Mesodermal cell (in vitro differentiated cells): ENCODE results near the gene ITPR1.
"Not testable (repeated sequence)": the region's sequence is repeated elsewhere in the genome, so short reads cannot be mapped to it uniquely, and the experiment has no call there.

ENCODE experiments used
- H3K27ac ChIP-seq: 2 replicates; pipeline ENCODE4 v1.7.0; 2013; ENCODE audit warnings: mild to moderate bottlenecking, low read depth, low read length, moderate library complexity; ENCODE audit not compliant: severe bottlenecking
- H3K36me3 ChIP-seq: 2 replicates; pipeline ENCODE4 v1.7.1; 2013; ENCODE audit warnings: mild to moderate bottlenecking, low read length, moderate library complexity; ENCODE audit not compliant: control insufficient read depth, insufficient read depth
- H3K4me1 ChIP-seq: one replicate; pipeline ENCODE4 v1.7.1; 2013; ENCODE audit warnings: mild to moderate bottlenecking, low read length; ENCODE audit not compliant: insufficient read depth, control insufficient read depth, poor library complexity, severe bottlenecking
- H3K4me3 ChIP-seq: 2 replicates; pipeline ENCODE4 v1.7.0; 2013; ENCODE audit warnings: low read length, control low read depth, mild to moderate bottlenecking; ENCODE audit not compliant: insufficient read depth, poor library complexity, severe bottlenecking; ENCODE audit errors: extremely low read depth
- H3K9me3 ChIP-seq: 2 replicates; pipeline ENCODE4 v1.7.1; 2013; ENCODE audit warnings: mild to moderate bottlenecking, low read length, moderate library complexity; ENCODE audit not compliant: control insufficient read depth
- WGBS, 2 experiments: methylation state at CpG; one replicate each; pipeline ENCODE4 v1.1.5; 2013; ENCODE audit warnings: missing lambda C conversion rate in 2 of 2; ENCODE audit not compliant: insufficient coverage in 2 of 2; 5-methylcytosine and 5-hydroxymethylcytosine counted together

Gene ITPR1

DNA sequence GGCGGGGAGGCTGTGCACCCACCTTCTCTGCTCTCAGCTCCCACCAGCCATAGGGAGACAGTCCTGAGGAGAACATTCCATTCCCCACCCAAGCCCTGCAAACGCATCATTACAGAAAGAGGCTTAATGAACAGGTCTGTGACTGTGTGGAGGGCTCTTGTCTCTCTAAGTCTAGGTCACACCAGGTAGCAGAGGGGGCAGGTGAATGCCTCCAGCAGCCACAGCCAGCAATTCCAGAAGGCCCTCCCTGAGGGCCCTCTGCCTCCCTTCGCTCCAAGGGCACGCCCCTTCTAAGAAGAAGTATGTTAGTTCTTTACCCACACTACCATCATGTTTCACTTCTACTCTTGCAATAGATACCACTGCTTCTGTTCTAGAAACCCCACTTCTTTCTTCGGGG, 268.6 kb downstream of the ITPR1 start:
- Histone ChIP-seq H3K36me3 (no peaks in the 10 kb centered on the region), H3K27ac (no peak overlapping the region), H3K9me3 (peaks cover 16% of the 10 kb centered on the region), H3K4me1 (peaks cover 5% of the 10 kb centered on the region), H3K4me3 (no peak overlapping the region)
- 90 to 100% methylated on average over 2 of the region's 5 CpGs for WGBS, 2 experiments

DNA sequence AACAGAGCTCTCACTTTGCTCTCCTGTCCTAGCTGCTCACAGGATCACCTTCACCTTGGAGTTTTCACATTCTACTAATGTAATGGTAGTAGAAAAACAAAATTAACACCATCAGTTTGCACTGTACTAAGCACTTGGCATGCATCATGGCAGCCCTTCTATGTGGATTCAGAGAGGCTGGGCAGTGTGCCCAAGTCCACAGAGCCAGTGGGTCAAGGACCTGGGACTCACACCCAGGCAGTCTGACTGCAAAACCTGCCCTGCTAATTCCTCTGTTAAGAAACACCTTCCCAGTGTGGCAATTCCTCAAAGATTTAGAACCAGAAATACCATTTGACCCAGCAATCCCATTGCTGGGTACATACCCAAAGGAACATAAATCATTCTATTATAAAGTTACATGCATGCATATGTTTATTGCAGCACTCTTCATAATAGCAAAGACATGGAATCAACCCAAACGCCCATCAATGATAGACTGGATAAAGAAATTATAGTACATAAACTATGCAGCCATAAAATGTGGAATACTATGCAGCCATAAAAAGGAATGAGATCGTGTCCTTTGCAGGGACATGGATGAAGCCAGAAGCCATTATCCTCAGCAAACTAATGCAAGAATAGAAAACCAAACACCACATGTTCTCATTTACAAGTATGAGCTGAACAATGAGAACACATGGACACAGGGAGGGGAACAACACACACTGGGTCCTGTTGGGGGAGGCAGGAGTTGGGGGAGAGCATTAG, 269.5 kb downstream of the ITPR1 start:
- no CpG with 5 or more reads among the region's 2 CpGs for WGBS, 2 experiments
- H3K4me3 ChIP-seq = not testable (repeated sequence)

DNA sequence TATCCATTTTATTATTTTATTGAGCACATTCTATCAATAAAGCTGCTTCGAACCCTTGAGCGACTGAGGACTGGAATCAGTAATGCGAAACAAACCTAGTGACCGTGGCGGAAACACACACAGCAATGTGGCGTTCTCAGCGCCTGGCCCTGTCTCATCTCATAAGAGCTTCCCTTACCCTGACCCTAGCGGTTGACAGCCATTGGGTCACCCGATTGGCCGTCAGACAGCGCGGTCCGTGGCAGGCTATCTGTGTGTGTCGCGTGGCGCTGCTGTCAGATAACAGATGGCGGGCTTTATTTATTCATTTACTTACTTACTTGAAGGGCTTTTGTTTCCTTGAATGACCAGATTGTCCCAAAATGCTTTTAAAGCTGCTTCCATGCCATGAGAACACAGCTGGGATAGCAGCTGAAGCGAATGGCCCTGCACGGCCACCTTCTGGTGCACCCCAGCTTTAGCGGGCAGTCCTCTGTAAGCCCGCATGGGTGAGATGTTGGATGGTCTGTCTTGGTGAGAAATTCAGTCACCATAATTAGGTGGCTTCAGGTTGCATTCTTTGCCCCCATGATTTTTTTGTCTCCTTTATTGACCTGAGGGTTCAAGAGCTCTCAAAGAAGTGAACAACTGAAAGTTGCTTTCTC, 270.6 kb downstream of the ITPR1 start:
- 97% methylated on average over 19 to 20 of the region's 21 CpGs for WGBS, 2 experiments

More for the DNA sequence above, 269.5 kb downstream of the ITPR1 start:
- not testable (repeated sequence) for H3K4me1 ChIP-seq, H3K36me3 ChIP-seq, H3K27ac ChIP-seq
- H3K9me3 ChIP-seq = peaks cover 16% of the 10 kb centered on the region

DNA sequence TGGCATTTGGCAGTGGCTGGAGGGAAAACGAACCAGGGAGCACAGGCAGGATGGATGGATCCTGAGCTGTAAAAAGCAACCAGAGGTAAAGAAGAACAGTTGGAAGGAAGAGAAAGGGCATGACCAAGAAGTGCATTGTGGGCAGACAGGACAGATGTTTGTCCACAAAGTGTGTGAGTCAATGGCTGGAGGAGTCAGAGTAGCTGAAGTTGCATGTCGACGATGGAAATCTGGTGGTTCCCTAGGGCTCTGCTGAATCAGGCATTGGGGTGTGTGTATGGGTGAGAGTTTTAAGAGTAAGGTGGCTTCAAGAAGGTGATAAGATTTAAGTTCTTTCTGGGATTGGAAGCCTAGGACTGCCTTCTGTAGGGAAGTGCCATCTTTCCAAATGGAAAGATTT, 272.1 kb downstream of the ITPR1 start:
- H3K36me3 ChIP-seq = no peaks in the 10 kb centered on the region
- no peak overlapping the region for H3K4me3 ChIP-seq
- H3K9me3 ChIP-seq = peaks cover 16% of the 10 kb centered on the region
- no peaks in the 10 kb centered on the region for H3K4me1 ChIP-seq
- no peak overlapping the region for H3K27ac ChIP-seq
- 97 to 100% methylated on average over 3 of the region's 3 CpGs for WGBS, 2 experiments

More for the DNA sequence above, 270.6 kb downstream of the ITPR1 start:
- no peaks in the 10 kb centered on the region for H3K36me3 ChIP-seq
- H3K9me3 ChIP-seq = peaks cover 16% of the 10 kb centered on the region
- no peak overlapping the region for H3K4me3 ChIP-seq
- H3K4me1 ChIP-seq = peaks cover 5% of the 10 kb centered on the region
- no peak overlapping the region for H3K27ac ChIP-seq

DNA sequence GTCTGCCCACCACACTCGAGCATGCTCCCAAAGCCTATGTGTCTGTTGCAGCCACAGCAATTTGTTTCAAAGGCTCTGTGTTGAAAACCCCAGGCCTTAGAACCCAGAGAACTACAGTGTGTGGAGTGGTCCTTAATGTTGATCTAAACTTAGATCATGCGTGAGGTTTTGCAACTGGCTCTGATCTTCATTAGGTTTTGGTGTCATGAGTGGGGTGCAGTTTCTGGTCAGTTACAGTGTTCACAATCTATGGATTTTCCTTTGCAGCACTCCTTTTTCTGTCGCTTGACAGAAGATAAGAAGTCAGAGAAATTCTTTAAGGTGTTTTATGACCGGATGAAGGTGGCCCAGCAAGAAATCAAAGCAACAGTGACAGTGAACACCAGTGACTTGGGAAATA, 273.1 kb downstream of the ITPR1 start:
- Histone ChIP-seq H3K4me3 (no peak overlapping the region), H3K4me1 (no peaks in the 10 kb centered on the region), H3K27ac (no peak overlapping the region), H3K36me3 (no peaks in the 10 kb centered on the region), H3K9me3 (peaks cover 16% of the 10 kb centered on the region)
- 89 to 90% methylated on average over 3 to 4 of the region's 4 CpGs for WGBS, 2 experiments

DNA sequence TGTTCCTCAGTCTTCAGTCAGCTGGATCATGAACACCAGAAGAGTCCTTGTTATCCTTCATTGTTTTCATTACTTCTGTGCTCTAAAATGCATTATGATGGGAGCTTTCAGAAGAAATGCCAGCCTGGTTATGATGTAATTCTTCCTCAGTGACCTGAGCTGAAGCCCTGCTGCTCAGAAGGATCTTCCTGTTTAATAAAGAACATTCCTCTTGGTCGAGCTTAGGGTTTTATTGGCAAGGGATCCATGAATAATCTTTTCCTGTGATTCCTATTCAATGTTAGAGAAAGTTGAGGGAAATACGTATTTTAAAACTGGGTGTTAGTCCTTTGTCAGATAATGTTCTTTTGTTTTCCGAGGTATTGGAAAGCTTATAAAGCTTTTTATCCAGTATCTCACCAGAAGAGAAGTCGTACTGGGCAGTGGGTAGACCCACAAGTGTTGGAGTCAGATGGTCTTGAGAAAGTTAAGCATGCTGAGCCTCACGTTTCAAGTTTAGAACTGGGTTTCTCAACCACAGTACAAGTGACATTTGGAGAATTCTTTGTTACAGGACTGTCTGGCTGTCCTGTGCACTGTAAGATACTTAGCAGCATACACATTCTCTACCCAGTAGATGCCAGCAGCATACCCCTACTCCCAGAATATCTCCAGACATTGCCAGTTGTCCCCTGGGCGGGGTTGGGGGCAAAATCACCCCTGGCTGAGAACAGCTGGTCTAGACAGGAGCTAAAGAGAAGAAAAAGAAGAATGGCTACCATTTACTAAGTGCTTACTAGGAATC, 273.8 kb downstream of the ITPR1 start:
- no peak overlapping the region for H3K27ac ChIP-seq

GRCh38 chr3:4768021-4768420, 274.9 kb downstream of the ITPR1 start:
- peaks cover 16% of the 10 kb centered on the region for H3K9me3 ChIP-seq
- H3K36me3 ChIP-seq = no peaks in the 10 kb centered on the region
- no peak overlapping the region for H3K4me3 ChIP-seq
- 93 to 98% methylated on average over 4 of the region's 5 CpGs for WGBS, 2 experiments
- H3K27ac ChIP-seq = no peak overlapping the region
- H3K4me1 ChIP-seq = no peaks in the 10 kb centered on the region

More for the DNA sequence above, 273.8 kb downstream of the ITPR1 start:
- WGBS, 2 experiments = 92 to 97% methylated on average over 3 to 4 of the region's 6 CpGs
- no peak overlapping the region for H3K4me3 ChIP-seq
- H3K4me1 ChIP-seq = no peaks in the 10 kb centered on the region
- no peaks in the 10 kb centered on the region for H3K36me3 ChIP-seq
- H3K9me3 ChIP-seq = peaks cover 16% of the 10 kb centered on the region

- no peak overlapping the region for H3K4me3 ChIP-seq
These were observed 275.4 kb downstream of the ITPR1 start for GRCh38 chr3:4768521-4768920.

DNA sequence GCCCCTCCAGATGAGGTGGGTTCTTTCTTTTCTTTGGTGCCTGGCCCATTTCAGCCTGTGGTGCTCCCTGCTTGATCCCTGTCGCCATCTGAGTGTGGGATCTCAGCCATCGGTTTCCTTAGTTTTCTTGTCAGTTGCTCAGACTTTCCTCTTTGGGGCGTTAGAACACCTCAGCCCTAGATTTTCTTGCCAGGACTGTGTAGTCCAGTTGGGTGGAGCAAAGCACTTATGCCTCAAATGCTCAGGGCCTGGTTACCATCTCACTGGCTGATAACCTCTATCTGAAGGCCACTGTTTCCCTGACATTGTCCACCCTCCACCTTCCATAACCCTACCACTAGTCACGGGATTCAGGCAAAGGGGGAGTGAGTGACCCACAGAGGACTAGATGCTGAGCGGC, 277.4 kb downstream of the ITPR1 start:
- peaks cover 12% of the 10 kb centered on the region for H3K9me3 ChIP-seq
- WGBS, 2 experiments = 91 to 100% methylated on average over 3 to 4 of the region's 5 CpGs
- no peak overlapping the region for H3K27ac ChIP-seq
- no peak overlapping the region for H3K4me3 ChIP-seq
- peaks cover 7% of the 10 kb centered on the region for H3K36me3 ChIP-seq
- no peaks in the 10 kb centered on the region for H3K4me1 ChIP-seq

More at GRCh38 chr3:4768521-4768920, 275.4 kb downstream of the ITPR1 start:
- no peaks in the 10 kb centered on the region for H3K4me1 ChIP-seq
- 93 to 97% methylated on average over 12 of the region's 12 CpGs for WGBS, 2 experiments
- peaks cover 16% of the 10 kb centered on the region for H3K9me3 ChIP-seq
- H3K36me3 ChIP-seq = no peaks in the 10 kb centered on the region
- H3K27ac ChIP-seq = no peak overlapping the region

DNA sequence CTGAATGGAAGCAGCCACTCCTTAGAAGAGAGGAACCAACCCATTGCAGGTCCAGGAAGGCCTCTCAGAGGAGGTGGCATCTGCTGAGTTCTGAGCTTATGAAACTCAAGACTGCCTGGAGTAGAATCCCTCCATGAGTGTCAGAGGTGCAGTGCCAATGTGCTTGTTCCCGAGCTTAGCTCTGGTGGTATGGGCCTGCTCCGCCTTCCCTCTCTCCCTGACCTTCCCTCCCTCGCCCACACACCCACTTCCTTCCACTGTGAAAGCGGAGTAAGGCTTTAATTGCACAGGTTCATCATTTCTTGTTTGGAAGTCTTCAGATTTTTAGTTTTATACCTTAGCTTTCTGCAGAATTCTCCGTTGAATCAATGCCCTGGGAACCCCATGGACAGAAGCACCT, 278.1 kb downstream of the ITPR1 start:
- Histone ChIP-seq H3K36me3 (peaks cover 7% of the 10 kb centered on the region), H3K4me1 (no peaks in the 10 kb centered on the region), H3K9me3 (peaks cover 5% of the 10 kb centered on the region), H3K27ac (no peak overlapping the region), H3K4me3 (no peak overlapping the region)
- 86 to 91% methylated on average over 4 to 5 of the region's 5 CpGs for WGBS, 2 experiments
